HUES48 (cell line): Measurements from ENCODE around the gene DYNLT1.
"Not testable (repeated sequence)": the region's sequence is repeated elsewhere in the genome, so short reads cannot be mapped to it uniquely, and the experiment has no call there.

Source experiments
- H3K27ac ChIP-seq: one replicate; pipeline ENCODE4 v1.7.0; 2013; ENCODE audit warnings: low read depth, low read length, inconsistent platforms
- H3K27me3 ChIP-seq: 2 replicates; pipeline ENCODE4 v1.6.1; 2013; ENCODE audit warnings: mild to moderate bottlenecking, low read length; ENCODE audit not compliant: control insufficient read depth, insufficient read depth
- H3K36me3 ChIP-seq: 2 replicates; pipeline ENCODE4 v1.6.1; 2013; ENCODE audit warnings: low read length; ENCODE audit not compliant: control insufficient read depth, insufficient read depth
- H3K4me1 ChIP-seq: 2 replicates; pipeline ENCODE4 v1.6.1; 2013; ENCODE audit warnings: mild to moderate bottlenecking, low read length; ENCODE audit not compliant: control insufficient read depth, insufficient read depth
- H3K4me3 ChIP-seq: 2 replicates; pipeline ENCODE4 v1.5.1; 2013; ENCODE audit warnings: mild to moderate bottlenecking, low read depth, low read length
- H3K9ac ChIP-seq: 2 replicates; pipeline ENCODE4 v1.6.1; 2013; ENCODE audit warnings: mild to moderate bottlenecking, low read depth, low read length, moderate library complexity
- H3K9me3 ChIP-seq: 2 replicates; pipeline ENCODE4 v1.6.1; 2013; ENCODE audit warnings: low read length; ENCODE audit not compliant: control insufficient read depth, insufficient read depth

The DYNLT1 gene

DNA sequence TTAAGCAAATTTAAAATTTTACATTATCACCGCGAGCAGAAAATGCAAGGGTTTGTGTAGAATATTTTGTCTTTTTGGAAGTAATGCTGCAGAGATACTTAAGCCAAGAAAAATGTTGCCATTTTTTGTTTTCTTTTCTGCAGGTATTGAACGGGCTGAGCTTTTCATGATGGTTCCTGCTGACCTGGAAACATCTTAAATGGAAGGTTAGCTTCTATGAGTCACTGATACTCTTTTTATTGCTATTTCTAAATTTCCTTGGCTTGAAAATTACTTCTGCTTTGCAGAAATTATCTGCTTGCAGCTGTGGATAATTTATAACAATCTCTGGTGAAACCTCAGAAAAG is 18.0 kb upstream of the DYNLT1 start:
- H3K9me3 ChIP-seq: no peaks in the 10 kb centered on the region
- H3K27ac ChIP-seq: no peak overlapping the region
- no peaks in the 10 kb centered on the region for H3K27me3 ChIP-seq
- H3K9ac ChIP-seq: no peak overlapping the region
- H3K4me1 ChIP-seq: peaks cover 14% of the 10 kb centered on the region
- H3K4me3 ChIP-seq: no peak overlapping the region
- H3K36me3 ChIP-seq: no peaks in the 10 kb centered on the region

DNA sequence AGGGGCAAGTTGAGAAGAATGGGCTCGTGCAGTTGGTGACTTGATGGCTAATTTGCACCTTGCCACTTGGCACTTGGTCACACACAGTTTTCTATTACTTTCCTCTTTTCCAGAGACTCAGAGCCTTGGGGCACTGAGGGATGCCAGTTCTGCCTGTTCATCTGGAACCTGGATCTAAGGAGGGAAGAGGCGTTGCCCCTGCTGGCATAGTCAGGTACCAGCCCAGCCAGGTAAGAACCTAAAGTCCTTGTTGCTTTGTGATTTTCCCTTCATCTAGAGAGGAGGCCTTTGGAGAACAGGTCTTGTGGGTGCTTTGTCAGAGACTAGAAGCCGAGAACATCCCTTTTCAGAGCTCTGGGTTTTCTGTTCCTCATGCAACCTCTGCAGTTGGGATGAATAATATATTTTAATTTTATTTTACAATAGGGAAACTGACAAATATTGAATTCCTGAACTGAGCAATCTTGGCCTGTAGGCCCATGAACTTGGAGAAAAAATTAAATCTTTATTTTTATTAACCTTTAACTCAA is 16.7 kb upstream of the DYNLT1 start:
- Histone ChIP-seq H3K27ac (no peak overlapping the region), H3K4me1 (peaks cover 14% of the 10 kb centered on the region), H3K36me3 (no peaks in the 10 kb centered on the region), H3K4me3 (no peak overlapping the region), H3K27me3 (no peaks in the 10 kb centered on the region), H3K9ac (no peak overlapping the region), H3K9me3 (no peaks in the 10 kb centered on the region)

DNA sequence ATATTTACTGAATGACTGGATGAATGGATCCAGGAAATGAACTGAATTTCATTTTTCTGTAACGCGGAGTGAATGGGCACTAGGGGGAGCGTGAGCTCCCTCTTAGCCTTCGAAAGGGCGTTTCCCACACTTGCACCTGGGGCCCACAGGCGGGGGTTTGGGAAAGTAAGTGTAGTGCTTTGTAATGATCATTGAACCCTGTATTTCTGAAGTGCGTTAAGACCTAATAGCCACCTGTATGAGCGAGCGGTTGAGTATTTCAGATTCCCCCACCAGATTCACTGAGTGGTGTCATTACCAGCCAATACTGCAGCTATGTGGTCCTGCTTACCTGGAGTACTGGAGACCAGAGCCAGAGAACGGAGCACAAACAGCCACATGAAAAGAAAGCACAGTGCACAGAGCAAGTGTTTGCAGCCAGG is 15.8 kb upstream of the DYNLT1 start:
- Histone ChIP-seq H3K9ac (no peak overlapping the region), H3K27me3 (no peaks in the 10 kb centered on the region), H3K9me3 (no peaks in the 10 kb centered on the region), H3K27ac (no peak overlapping the region), H3K36me3 (no peaks in the 10 kb centered on the region), H3K4me1 (peaks cover 14% of the 10 kb centered on the region), H3K4me3 (no peak overlapping the region)

DNA sequence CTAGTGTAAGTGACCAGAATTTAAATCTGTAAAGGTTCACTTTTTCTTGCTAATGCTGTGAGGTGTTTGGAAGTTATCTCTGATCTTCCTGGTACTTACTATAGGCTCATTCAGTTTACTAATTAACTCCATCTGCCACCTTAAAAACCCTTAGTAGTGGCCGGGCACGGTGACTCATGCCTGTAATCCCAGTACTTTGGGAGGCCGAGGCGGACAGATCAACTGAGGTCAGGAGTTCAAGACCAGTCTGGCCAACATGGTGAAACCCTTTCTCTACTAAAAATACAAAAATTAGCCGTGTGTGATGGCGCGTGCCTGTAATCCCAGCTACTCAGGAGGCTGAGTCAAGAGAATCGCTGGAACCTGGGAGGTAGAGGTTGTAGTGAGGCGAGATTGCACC is 12.4 kb upstream of the DYNLT1 start:
- not testable (repeated sequence) for H3K9me3 ChIP-seq, H3K27me3 ChIP-seq, H3K36me3 ChIP-seq, H3K27ac ChIP-seq, H3K4me1 ChIP-seq, H3K9ac ChIP-seq, H3K4me3 ChIP-seq

DNA sequence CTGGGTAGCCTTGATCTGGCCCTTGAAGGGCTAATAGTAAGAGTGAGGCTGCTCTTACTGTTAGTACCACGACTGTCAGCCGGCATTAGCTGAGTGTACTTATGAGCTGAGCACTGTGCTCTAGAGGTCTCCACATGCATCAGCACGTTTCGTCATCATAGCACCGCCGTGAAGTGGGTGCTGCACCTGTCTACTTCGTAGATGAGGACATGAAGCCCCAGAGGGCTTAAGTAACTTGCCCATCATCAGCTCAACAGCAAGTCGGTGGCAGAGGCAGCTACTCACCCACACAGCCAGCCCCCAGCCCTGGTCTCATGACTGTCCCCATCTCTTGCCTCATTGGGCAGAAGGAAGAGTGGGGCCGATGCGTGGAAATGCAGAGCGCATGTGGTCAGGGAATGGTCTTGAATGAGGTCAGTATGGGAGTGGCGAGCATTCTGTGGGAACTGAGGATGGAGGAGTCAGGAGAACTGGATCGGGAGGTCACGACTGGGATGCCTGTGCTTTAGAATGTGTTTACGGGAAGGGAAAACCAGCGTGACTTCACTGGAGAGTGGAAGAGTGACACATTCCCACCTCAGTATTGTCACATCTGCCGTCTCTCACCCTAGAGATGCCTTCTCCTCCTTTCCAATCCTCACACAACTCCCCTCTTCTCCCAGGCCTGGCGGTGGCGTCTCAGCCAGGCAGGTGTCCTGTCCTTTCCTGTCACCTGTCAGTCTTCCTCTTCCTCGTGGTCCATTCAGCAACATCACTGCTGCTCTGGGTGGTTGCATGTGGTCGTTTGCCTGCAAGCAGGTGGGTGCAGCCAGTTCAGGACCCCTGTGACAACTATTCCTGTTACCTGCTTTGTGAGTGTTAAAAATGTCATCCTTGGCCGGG is 11.3 kb upstream of the DYNLT1 start:
- H3K27ac ChIP-seq: no peak overlapping the region

DNA sequence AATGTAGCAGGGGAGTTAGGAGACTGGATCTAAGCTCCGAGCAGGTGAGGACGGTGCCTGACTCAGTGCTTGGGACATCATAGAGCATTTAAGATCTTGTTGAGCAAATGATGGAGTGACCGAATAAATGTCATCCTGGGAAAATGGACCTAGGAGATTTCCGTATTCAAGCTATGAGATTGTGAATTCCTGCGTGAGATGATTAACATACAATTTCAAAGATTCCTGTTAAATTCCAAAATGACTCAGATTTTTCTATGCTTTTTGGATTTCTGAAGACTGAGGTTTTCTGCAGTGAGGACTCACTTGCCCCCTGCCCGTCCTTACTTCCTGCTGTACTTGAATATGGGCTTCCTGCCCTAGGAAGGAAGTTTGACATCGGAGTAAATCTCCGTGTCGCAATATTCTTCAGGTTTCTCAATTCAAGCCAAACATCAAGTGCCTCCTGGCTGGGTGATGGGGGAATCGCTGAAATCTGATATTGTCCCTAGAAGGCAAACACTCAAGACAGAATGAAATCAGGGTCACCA is 10.5 kb upstream of the DYNLT1 start:
- H3K9ac ChIP-seq: no peak overlapping the region
- no peak overlapping the region for H3K27ac ChIP-seq
- H3K27me3 ChIP-seq: no peaks in the 10 kb centered on the region
- H3K4me1 ChIP-seq: no peaks in the 10 kb centered on the region
- H3K9me3 ChIP-seq: no peaks in the 10 kb centered on the region
- H3K4me3 ChIP-seq: no peak overlapping the region
- no peaks in the 10 kb centered on the region for H3K36me3 ChIP-seq

More for the DNA sequence above, 11.3 kb upstream of the DYNLT1 start:
- Histone ChIP-seq H3K9ac (no peak overlapping the region), H3K36me3 (no peaks in the 10 kb centered on the region), H3K9me3 (no peaks in the 10 kb centered on the region), H3K27me3 (no peaks in the 10 kb centered on the region), H3K4me1 (0 out of 2 replicates have a peak, but pooled peaks cover 3% of the 10 kb centered on the region), H3K4me3 (no peak overlapping the region)

DNA sequence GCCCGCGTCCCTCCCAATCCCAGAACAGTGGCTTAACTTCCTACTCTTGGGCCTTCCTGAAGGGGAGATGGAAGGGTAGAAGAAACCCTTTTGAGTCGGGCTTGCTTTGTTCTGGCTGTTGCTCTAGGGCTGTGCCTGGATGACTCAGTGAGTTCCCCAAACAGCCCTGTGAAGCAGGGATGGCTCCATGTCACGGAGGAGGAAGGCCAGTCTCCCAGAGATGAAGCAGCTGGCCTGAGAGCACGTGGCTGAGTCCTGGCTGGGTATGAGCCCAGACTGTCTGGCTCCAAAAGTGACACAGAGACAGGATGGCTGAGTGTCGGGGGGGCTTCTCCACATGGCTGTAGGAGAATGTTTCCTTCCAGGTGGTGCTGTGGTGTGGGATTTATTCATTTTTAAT is 10.0 kb upstream of the DYNLT1 start:
- no peak overlapping the region for H3K4me3 ChIP-seq
- H3K27ac ChIP-seq: no peak overlapping the region
- no peak overlapping the region for H3K9ac ChIP-seq
- H3K27me3 ChIP-seq: no peaks in the 10 kb centered on the region
- H3K4me1 ChIP-seq: peaks cover 2% of the 10 kb centered on the region; the same call in 1 of the 2 replicates
- no peaks in the 10 kb centered on the region for H3K36me3 ChIP-seq
- H3K9me3 ChIP-seq: no peaks in the 10 kb centered on the region

DNA sequence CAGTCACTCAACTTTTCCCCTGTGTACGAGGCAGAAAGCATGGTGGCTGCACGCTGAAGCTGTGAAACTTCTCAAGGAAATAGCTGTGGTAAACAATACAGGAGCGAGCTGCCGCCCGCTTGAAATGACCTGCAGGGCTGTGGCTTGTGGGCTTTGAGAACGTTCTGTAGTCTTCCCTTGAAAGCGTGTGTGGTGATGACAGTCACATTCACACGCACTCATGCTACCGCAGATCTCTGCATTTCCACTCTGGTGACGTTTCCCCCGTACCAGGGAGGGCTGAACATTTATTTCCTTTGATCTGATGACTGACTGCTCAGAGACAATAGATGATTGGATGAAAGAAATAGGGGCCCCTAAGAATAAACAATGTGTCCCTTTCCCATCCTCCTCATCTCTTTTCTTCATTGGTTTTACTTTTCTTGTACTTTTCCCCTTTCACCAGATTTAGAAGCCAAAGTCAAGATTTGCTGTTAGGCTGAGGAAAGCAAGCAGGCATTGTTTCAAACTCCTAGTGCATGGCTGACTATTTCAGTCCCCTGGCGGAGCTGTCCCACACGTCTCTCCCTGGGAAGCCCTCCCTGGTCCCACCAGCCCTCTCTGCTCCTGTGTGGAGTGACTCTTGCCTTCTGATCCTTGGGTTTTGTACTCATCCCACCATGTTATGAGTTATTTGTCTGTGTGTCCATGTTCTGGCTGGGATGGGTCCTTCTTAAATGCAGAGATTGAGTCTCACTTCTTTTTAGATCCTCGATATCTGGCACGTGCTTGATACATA is 9.2 kb upstream of the DYNLT1 start:
- no peak overlapping the region for H3K27ac ChIP-seq
- H3K4me1 ChIP-seq: peaks cover 2% of the 10 kb centered on the region; the same call in 1 of the 2 replicates

DNA sequence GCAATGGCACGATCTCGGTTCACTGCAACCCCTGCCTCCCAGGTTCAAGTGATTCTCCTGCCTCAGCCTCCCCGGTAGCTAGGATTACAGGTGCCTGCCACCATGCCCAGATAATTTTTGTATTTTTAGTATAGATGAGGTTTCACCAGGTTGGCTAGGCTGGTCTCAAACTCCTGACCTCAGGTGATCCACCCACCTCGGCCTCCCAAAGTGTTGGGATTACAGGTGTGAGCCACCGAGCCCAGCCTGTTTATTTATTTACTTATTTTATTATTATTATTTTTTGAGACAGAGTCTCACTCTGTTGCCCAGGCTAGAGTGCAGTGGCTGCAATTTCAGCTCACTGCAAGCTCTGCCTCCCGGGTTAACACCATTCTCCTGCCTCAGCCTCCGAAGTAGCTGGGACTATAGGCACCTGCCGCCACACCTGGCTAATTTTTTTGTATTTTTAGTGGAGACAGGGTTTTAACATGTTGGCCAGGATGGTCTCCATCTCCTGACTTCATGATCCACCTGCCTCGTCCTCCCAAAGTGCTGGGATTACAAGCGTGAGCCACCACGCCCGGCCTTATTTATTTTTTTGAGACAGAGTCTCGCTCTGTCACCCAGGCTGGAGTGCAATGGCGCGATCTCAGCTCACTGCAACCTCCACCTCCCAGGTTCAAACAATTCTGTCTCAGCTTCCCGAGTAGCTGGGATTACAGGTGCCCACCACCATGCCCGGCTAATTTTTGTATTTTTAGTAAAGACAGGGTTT is 7.6 kb upstream of the DYNLT1 start:
- not testable (repeated sequence) for H3K27me3 ChIP-seq, H3K9me3 ChIP-seq, H3K27ac ChIP-seq, H3K4me3 ChIP-seq, H3K4me1 ChIP-seq, H3K9ac ChIP-seq, H3K36me3 ChIP-seq

More for the DNA sequence above, 9.2 kb upstream of the DYNLT1 start:
- H3K9ac ChIP-seq: no peak overlapping the region
- no peaks in the 10 kb centered on the region for H3K9me3 ChIP-seq
- no peaks in the 10 kb centered on the region for H3K27me3 ChIP-seq
- H3K4me3 ChIP-seq: no peak overlapping the region
- no peaks in the 10 kb centered on the region for H3K36me3 ChIP-seq

DNA sequence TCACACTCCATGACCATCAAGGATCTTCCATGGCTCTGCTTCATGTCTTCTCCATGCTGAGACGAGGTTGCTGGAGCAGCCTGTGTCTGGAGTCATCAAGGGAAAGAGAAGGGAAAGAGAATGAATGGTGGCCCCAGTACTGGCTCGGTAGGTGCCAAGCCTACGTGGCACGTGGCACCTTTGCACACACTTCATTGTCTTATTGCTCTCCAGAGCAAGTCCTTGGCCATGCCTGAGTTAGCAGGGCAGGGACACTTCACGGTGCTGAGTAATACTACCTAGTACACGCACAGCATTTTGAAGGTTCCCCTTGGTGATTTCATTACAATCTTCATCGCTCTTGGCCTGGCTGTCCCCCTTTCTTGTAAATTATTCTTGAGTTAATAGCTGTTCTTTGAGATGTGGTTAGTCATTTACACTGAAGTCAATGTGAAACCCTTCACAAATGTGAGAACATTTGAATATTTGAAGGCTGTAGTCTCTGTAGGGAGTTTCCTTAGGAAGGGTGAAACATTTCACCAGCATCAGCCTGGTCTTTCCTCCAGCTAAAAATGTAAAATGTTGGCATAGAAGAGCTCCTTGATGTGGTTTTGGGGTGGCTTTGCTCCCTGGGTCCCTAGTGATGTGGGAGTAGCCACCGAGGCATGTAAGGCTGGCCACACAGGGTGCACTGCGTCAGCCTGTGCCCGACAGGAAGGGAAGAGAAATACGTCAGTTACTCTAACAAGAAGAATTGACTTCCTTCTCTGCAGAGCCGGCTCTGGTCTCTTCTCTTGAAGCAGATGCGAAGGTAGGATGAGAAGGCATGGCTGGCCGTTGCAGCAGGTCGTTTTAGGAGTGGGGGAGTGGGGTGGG is 5.0 kb upstream of the DYNLT1 start, which contains the start of gene SYTL3:
Gene SYTL3, plus strand, starts transcription at position 766 of the 855 bp plus-strand sequence. CDS start 13,215 bp downstream, outside the sequence.
- H3K9ac ChIP-seq: no peak within 1 kb of the TSS
- no peaks in the 10 kb centered on the region for H3K9me3 ChIP-seq
- no peaks in the 10 kb centered on the region for H3K36me3 ChIP-seq
- H3K27ac ChIP-seq: no peak within 1 kb of the TSS
- peaks cover 9% of the 10 kb centered on the region; the same call in 1 of the 2 replicates for H3K27me3 ChIP-seq
- H3K4me1 ChIP-seq: peaks cover 2% of the 10 kb centered on the region; the same call in 1 of the 2 replicates
- H3K4me3 ChIP-seq: no peak within 1 kb of the TSS
